HCT116 (cell line): ENCODE results near the gene COL23A1.

Source experiments
- CTCF ChIP-seq, 3 experiments: fragments of 200-600 bp in 1 of 3; sonication (generic) in 1 of 3; IDR thresholded peaks in 2 of 3; conservative IDR thresholded peaks in 1 of 3; 2 replicates each; pipeline ENCODE4 v1.5.1; 2012 to 2017; ENCODE audit warnings: low read depth in 2 of 3, low read length in 2 of 3, antibody characterized with exemption in 1 of 3, borderline replicate concordance in 1 of 3, control low read depth in 1 of 3, mild to moderate bottlenecking in 1 of 3, mixed read lengths in 1 of 3, mixed run types in 1 of 3, moderate library complexity in 1 of 3; ENCODE audit not compliant: insufficient read depth in 1 of 3
- ZNF274 ChIP-seq: fragments of 200-500 bp; sonication (Bioruptor generic); IDR thresholded peaks from 2 replicates; pipeline ENCODE4 v1.6.1; 2014; ENCODE audit warnings: mild to moderate bottlenecking, low read depth, low read length, inconsistent platforms

DNA sequence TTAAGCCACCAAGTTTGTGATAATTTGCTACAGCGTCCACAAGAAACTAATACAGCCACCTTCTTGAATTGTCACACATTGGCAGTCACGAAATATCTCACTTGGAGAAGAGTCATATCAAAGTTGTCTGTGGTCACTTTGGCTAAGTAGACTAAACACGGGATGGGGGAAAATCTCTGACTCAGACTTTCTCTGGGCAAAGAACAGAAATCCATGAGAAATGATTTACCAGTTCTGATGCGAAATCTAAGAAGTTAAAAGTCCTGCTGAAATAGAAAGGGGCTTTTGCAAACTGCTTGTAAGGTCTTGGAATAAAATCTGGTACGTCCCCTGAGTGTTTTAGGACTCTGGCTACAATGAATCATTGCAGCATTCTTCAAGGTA lies 158.4 kb downstream of the COL23A1 start:
- TF ChIP-seq ZNF274 (no peak), CTCF (IDR thresholded peaks at IDR 0.05 in 2 of 3, conservative IDR thresholded peaks at IDR 0.05 in 1 of 3; ENCODE audit: borderline replicate concordance in 1 of 3, insufficient read depth in 1 of 3, low read depth in 2 of 3, low read length in 2 of 3) (no peak)
